ENCODE data around the gene TNC.

DNA sequence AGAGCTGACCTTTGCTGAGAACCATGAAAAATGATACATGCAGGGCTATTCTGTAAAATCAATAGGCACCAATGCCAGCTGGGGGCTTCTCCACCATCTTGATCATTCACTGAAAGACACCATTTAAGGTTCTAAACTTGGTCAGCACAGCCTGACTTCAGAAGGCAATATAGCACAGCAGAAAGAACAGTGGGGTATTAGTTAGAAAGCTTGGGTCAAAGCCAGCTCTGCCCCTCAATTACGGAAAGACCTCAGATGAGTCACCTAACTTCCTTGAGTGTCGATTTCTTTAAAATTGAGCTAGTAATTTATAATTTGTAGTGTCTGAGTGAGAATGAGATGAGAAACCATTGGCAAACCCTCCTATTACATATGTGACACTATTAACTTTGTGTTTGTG is 3.4 kb downstream of the TNC start:
- TF ChIP-seq, protein P1, sequence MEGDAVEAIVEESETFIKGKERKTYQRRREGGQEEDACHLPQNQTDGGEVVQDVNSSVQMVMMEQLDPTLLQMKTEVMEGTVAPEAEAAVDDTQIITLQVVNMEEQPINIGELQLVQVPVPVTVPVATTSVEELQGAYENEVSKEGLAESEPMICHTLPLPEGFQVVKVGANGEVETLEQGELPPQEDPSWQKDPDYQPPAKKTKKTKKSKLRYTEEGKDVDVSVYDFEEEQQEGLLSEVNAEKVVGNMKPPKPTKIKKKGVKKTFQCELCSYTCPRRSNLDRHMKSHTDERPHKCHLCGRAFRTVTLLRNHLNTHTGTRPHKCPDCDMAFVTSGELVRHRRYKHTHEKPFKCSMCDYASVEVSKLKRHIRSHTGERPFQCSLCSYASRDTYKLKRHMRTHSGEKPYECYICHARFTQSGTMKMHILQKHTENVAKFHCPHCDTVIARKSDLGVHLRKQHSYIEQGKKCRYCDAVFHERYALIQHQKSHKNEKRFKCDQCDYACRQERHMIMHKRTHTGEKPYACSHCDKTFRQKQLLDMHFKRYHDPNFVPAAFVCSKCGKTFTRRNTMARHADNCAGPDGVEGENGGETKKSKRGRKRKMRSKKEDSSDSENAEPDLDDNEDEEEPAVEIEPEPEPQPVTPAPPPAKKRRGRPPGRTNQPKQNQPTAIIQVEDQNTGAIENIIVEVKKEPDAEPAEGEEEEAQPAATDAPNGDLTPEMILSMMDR (IDR thresholded peaks at IDR 0.05; ENCODE audit: poor library complexity): no peak
- TF ChIP-seq EZH2phosphoT487 (IDR thresholded peaks at IDR 0.05; ENCODE audit: low read depth, severe bottlenecking, unreplicated experiment) (no peak), EZH2 (IDR thresholded peaks at IDR 0.05; ENCODE audit: borderline replicate concordance) (no peak)
